GM19238 (cell line): ENCODE results near the gene NXT1.

Source experiments
- DNase-seq: peaks from one replicate; pipeline ENCODE4 v3.0.0; 2011; ENCODE audit warnings: low spot score; ENCODE audit not compliant: insufficient read length

The NXT1 gene

GRCh38 chr20:23387118-23387443 lies 36.5 kb downstream of the NXT1 start:
- DNase-seq, result no peak

GRCh38 chr20:23390091-23390774 lies 39.6 kb downstream of the NXT1 start:
- DNase-seq, result no peak

DNA sequence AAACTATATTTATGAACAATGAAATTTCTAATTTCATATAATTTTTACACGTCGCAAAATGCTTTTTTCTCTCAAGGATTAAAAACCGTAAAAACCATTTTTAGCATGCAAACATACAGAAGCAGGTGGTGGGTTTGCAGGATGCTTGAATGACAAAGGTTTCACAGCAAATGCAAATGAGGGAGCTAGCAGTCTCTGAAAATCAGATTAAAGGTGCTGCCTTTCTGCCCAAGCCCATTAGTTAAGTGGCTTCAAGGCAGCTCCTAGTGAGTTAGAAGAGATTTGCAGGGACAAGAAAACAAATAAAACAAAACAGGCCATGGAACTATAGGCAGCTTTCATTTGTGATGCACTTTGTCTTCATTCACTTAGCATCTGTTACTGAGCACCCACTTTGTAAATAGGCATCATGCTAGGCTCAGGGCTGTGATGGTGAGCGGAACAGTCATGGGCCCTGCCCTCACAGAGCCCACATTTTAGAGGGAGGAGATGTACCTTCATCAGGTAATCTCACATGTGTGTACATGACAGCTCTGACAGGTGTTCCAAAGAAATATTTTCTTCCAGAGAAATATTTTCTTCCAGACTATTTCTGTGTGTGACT lies 41.2 kb downstream of the NXT1 start:
- DNase-seq, result no peak

GRCh38 chr20:23393996-23394775 lies 43.6 kb downstream of the NXT1 start:
- no peak for DNase-seq

DNA sequence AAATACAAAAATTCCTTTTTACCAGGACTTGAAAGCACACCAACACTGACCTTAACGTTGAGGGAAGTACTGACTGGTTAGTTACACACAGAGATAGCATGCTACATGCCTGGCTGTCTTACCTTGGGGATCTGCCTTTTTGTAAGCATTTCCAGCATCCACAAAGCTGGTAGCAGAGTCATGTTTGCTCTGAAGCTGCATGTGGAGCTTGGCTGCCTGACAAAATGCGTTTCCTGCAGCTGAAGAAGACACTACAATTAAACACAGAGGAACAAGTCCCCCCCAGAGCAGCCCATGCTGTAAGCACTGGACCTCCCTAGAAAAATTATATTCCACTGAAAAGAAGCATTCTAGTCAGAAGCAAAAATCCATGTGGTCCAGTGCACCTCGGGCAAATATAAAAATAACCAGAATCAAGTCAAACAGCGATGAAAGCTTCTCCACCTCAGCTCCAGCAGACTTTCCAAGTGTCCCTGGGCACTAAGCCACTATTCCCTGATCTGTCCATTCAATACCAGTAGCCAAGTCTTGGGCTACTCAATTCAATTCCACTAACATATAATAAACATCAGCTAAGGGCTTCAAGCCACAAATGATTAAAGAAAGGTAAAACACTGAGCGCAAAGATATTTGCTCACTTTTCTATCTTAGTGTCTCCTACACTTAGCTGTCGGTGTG lies 46.5 kb downstream of the NXT1 start:
- no peak for DNase-seq

GRCh38 chr20:23397961-23398360 lies 47.4 kb downstream of the NXT1 start:
- DNase-seq, result no peak

DNA sequence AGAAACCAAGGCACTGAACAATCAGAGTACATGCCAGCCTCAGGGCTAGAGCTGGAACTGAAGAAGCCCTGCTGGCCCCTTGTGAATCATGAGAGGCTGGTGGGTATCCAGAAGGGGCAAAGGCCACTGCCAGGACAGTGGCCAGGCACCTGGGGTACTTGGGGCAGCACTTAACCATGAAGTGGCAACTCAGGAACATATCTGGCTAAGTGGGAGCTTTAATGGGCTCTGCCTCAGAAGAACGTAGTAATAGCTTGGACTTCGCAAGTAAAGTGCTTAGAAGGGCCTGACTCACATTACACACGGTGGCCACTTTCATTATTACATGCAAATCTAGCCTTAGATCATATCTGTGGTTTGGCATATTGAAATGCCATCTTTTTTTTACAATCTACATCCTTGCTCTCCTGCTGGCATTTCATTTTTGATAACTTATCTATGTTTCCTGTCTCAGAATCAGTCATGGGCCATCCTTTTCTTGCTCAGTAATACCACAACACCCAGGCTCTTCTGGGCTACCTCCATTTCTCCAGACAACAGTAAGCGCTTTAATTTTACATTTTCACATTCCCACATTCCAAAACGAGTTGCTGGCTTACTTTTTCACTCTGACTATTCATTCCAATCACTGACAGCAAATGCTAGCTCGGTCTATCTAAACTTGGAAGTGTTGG lies 49.1 kb downstream of the NXT1 start:
- DNase-seq, result no peak

DNA sequence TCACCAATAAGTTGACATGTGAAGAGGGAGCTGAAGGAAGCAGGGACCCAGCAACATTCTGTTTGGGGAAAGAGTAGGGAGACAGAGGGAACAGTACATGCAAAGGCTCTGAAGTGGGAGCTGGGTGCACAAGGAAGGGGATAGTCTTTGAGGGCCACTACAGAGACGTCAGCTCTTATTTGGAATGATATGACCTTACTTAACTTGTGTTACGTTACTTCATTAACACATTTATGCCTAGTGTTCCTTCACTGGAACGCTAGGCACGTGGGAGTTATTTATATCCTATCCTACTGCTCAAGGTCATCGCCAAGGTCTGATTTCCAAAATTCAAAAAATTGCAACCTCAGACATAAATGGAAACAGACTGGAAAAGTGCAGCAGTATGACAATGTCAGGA lies 50.5 kb downstream of the NXT1 start:
- no peak for DNase-seq

- no peak for DNase-seq
Measured at GRCh38 chr20:23403751-23404150, 53.2 kb downstream of the NXT1 start.

- DNase-seq, result no peak
Measured at GRCh38 chr20:23404196-23404595, 53.6 kb downstream of the NXT1 start.
